HG02884 (cell line): ENCODE measurements around the gene ZCCHC14.

ENCODE experiments used
- ATAC-seq: cut with Tn5 transposase; IDR thresholded peaks from one replicate; pipeline ENCODE4 v1.9.1; 2021; ENCODE audit warnings: mild to moderate bottlenecking, moderate library complexity; ENCODE audit not compliant: unreplicated experiment

The ZCCHC14 gene

GRCh38 chr16:87459027-87459426, 33.8 kb downstream of the ZCCHC14 start:
- no peak for ATAC-seq

GRCh38 chr16:87458424-87458915, 34.4 kb downstream of the ZCCHC14 start:
- ATAC-seq: no peak

- no peak for ATAC-seq
These were observed 35.0 kb downstream of the ZCCHC14 start for GRCh38 chr16:87457709-87458423.

GRCh38 chr16:87457061-87457611, 35.7 kb downstream of the ZCCHC14 start:
- no peak for ATAC-seq

- ATAC-seq: no peak
These were observed 38.4 kb downstream of the ZCCHC14 start for GRCh38 chr16:87454391-87454790.

GRCh38 chr16:87453326-87453725, 39.5 kb downstream of the ZCCHC14 start:
- ATAC-seq: no peak

- ATAC-seq: no peak
These were observed 41.1 kb downstream of the ZCCHC14 start for GRCh38 chr16:87451563-87452210.

GRCh38 chr16:87448866-87449265, 44.0 kb downstream of the ZCCHC14 start:
- ATAC-seq: no peak

GRCh38 chr16:87447323-87447722, 45.5 kb downstream of the ZCCHC14 start:
- no peak for ATAC-seq

- ATAC-seq: no peak
These were observed 46.3 kb downstream of the ZCCHC14 start for GRCh38 chr16:87446479-87446878.

- no peak for ATAC-seq
These were observed 47.3 kb downstream of the ZCCHC14 start for GRCh38 chr16:87445486-87445885.

- ATAC-seq: no peak
These were observed 48.9 kb downstream of the ZCCHC14 start for GRCh38 chr16:87443964-87444363.

- ATAC-seq: no peak
These were observed 49.8 kb downstream of the ZCCHC14 start for GRCh38 chr16:87443016-87443415.

- ATAC-seq: no peak
These were observed 50.2 kb downstream of the ZCCHC14 start for GRCh38 chr16:87442581-87442966.

GRCh38 chr16:87441886-87442580, 50.8 kb downstream of the ZCCHC14 start:
- ATAC-seq: no peak

GRCh38 chr16:87439926-87440325, 52.9 kb downstream of the ZCCHC14 start:
- no peak for ATAC-seq

GRCh38 chr16:87438611-87438985, 54.2 kb downstream of the ZCCHC14 start:
- ATAC-seq: no peak

GRCh38 chr16:87437911-87438610, 54.8 kb downstream of the ZCCHC14 start:
- ATAC-seq: no peak

GRCh38 chr16:87437327-87437726, 55.5 kb downstream of the ZCCHC14 start:
- ATAC-seq: no peak

GRCh38 chr16:87436225-87437172, 56.3 kb downstream of the ZCCHC14 start:
- ATAC-seq: no peak
